ENCODE data around the gene SGPL1. TPM values are rescaled to one million over a fixed set of nuclear protein-coding genes. Genes with fewer than 3 reads are reported as not detected.
"Not testable (repeated sequence)": the region's sequence is repeated elsewhere in the genome, so short reads cannot be mapped to it uniquely, and the experiment has no call there.

SGPL1 gene
- polyA plus RNA-seq, 1 experiment, result 16.6 TPM

DNA sequence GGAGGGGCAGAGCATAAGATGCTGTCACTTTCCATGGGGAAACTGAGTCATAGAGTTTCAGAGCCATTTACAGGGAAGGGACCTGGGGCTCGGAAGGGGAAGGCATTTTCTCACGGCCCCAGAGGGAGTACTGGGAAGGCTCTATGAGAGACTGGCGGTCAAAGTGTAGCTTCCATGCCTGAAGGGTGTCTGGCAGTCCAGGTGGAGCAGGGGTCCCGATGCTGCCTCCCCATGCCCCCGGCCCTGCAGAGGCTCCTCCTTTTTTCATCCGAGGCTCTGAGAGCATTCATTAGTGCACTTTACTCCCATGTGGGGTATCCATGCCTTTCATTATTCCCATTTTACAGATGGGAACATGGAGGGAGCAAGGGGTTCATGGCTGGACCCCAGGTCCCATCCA lies 100.5 kb downstream of the SGPL1 start:
- TF ChIP-seq, protein P1, sequence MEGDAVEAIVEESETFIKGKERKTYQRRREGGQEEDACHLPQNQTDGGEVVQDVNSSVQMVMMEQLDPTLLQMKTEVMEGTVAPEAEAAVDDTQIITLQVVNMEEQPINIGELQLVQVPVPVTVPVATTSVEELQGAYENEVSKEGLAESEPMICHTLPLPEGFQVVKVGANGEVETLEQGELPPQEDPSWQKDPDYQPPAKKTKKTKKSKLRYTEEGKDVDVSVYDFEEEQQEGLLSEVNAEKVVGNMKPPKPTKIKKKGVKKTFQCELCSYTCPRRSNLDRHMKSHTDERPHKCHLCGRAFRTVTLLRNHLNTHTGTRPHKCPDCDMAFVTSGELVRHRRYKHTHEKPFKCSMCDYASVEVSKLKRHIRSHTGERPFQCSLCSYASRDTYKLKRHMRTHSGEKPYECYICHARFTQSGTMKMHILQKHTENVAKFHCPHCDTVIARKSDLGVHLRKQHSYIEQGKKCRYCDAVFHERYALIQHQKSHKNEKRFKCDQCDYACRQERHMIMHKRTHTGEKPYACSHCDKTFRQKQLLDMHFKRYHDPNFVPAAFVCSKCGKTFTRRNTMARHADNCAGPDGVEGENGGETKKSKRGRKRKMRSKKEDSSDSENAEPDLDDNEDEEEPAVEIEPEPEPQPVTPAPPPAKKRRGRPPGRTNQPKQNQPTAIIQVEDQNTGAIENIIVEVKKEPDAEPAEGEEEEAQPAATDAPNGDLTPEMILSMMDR (IDR thresholded peaks at IDR 0.05; ENCODE audit: insufficient read depth, low read depth, low read length), result no peak
- H3K27me3 ChIP-seq (ENCODE audit: control insufficient read depth, insufficient read depth, low read length), result peaks cover 21% of the 10 kb centered on the region
- ChIA-PET CTCF (interaction anchor here (1.0 to 3.0 kb wide), 2 partner anchors 9 to 12 kb away, joined by 5 to 13 read pairs; no protein-coding TSS in a partner anchor), POLR2A (no interaction called here)
- DNase-seq (ENCODE audit: low read depth), result no peak
- H3K4me3 ChIP-seq (ENCODE audit: low read depth, low read length), result no peak overlapping the region
- no peaks in the 10 kb centered on the region for H3K36me3 ChIP-seq (ENCODE audit: control insufficient read depth, insufficient read depth, low read length)

DNA sequence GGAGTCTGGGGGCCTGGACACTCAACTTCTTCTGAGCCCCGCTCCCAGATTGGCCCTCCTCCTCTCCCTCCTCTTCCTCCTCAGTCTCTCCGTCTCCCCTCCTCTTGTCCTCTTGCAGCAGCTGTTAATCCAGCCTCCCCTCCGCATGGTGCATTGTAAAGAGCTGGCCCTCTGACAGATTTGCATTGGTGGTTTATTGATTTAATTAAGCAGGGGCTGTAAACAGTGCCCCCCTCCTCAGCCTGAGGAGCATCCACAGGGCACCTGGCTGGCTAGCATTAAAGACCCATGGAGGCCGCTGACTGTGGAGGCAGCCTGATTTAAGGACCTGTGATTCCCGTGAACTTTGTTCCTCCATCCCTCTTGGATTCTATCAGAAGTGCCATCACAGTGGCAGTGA lies 101.5 kb downstream of the SGPL1 start:
- POLR2A ChIA-PET, result no interaction called here
- CTCF ChIA-PET, result interaction anchor here (1.0 to 3.0 kb wide), 3 partner anchors 8 to 13 kb away, joined by 3 to 13 read pairs (median 5); no protein-coding TSS in a partner anchor
- DNase-seq (ENCODE audit: low read depth), result no peak
- Histone ChIP-seq H3K4me3 (ENCODE audit: low read depth, low read length) (no peak overlapping the region), H3K36me3 (ENCODE audit: control insufficient read depth, insufficient read depth, low read length) (no peaks in the 10 kb centered on the region), H3K27me3 (ENCODE audit: control insufficient read depth, insufficient read depth, low read length) (peaks cover 21% of the 10 kb centered on the region)
- TF ChIP-seq, protein P1 (IDR thresholded peaks at IDR 0.05; ENCODE audit: insufficient read depth, low read depth, low read length), result no peak

DNA sequence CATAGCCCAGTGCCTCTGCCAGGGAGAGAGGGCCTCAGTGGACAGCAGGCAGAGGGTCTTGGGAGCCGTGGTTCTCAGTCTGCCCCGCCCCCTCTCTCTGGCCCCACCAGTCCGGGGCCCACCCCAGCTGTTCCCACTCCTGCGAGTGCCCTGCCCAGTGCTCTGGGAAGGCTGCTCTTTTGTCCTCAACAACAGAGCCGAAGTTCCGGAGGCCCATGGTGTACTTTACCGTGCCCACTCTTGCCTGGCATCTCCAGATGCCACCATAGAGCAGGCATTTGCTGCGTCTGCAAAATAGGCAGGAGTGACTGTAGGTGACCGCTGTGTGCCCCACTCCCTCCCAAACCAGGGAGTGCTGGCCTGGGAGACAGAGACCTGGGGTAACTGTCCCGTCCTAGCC lies 101.9 kb downstream of the SGPL1 start:
- H3K27me3 ChIP-seq (ENCODE audit: control insufficient read depth, insufficient read depth, low read length), result peaks cover 21% of the 10 kb centered on the region
- ChIA-PET CTCF (interaction anchor here (1.1 to 3.0 kb wide), 2 partner anchors 8 to 14 kb away, joined by 3 to 13 read pairs; no protein-coding TSS in a partner anchor), POLR2A (no interaction called here)
- DNase-seq (ENCODE audit: low read depth), result no peak
- TF ChIP-seq, protein P1 (IDR thresholded peaks at IDR 0.05; ENCODE audit: insufficient read depth, low read depth, low read length), result no peak
- H3K4me3 ChIP-seq (ENCODE audit: low read depth, low read length), result no peak overlapping the region
- H3K36me3 ChIP-seq (ENCODE audit: control insufficient read depth, insufficient read depth, low read length), result no peaks in the 10 kb centered on the region

DNA sequence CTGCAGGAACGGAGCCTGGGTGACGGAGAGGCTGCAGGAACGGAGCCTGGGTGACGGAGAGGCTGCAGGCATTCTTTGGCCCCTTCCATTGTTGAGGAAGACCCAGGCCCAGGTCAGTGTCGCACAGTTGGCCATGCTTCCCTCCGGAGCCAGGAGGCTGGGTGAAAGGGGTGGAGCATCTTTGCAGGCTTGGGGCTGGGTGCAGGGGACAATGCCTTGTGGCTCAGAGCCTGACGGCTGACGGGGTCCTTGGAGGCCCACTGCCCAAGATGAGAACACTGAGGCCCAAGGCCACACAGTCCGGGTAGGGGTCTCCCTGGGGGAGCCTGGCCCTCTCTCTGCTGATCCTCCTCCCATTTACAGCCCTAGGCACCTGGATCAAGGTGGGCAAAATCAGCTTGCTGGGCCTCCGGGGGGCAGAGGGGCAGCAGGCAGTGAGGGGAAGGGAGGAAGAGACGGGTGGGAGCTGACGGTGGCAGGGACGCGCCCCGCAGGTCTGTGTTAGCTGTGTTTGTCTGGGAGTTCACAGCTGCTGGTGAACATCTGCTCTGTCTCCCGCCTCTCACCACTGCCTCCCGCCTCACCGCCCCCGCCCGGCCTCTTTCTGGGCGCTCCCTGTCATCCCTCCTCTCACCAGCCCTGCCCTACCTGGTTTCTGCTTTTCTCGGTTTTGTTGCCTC lies 103.2 kb downstream of the SGPL1 start:
- no peak overlapping the region for H3K4me3 ChIP-seq (ENCODE audit: low read depth, low read length)
- no peaks in the 10 kb centered on the region for H3K36me3 ChIP-seq (ENCODE audit: control insufficient read depth, insufficient read depth, low read length)
- peaks cover 19% of the 10 kb centered on the region for H3K27me3 ChIP-seq (ENCODE audit: control insufficient read depth, insufficient read depth, low read length)
- no peak for DNase-seq (ENCODE audit: low read depth)
- TF ChIP-seq, protein P1 (IDR thresholded peaks at IDR 0.05; ENCODE audit: insufficient read depth, low read depth, low read length), result no peak
- CTCF ChIA-PET, result interaction anchor here (0.6 to 1.0 kb wide), 2 partner anchors 16 to 377 kb away, joined by 3 to 4 read pairs; no protein-coding TSS in a partner anchor
- POLR2A ChIA-PET, result no interaction called here

DNA sequence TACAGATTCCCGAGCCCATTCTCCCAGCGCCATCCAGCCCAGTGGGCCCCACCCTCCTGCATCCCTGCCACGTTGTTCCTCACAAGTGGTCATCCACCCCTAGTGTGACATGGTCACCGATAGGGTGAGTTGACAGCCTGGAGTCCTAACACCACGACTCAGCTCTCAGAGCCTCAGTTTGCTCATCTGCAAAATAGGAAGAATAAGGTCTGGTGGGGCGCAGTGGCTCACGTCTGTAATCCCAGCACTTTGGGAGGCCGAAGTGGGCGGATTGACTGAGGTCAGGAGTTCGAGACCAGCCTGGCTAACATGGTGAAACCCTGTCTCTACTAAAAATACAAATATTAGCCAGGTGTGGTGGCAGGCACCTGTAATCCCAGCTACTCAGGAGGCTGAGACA lies 104.2 kb downstream of the SGPL1 start:
- peaks cover 16% of the 10 kb centered on the region for H3K27me3 ChIP-seq (ENCODE audit: control insufficient read depth, insufficient read depth, low read length)
- DNase-seq (ENCODE audit: low read depth); POLR2A ChIA-PET; H3K36me3 ChIP-seq (ENCODE audit: control insufficient read depth, insufficient read depth, low read length); H3K4me3 ChIP-seq (ENCODE audit: low read depth, low read length): not testable (repeated sequence)
- CTCF ChIA-PET, result interaction anchor here (0.5 kb wide), 1 partner anchor 22 kb away, joined by 3 read pairs; no protein-coding TSS in a partner anchor

Data from BJ (cell line).